SJCRH30 (cell line): Measurements from ENCODE around the gene EFNA4. TPM values are rescaled to one million over a fixed set of nuclear protein-coding genes. Genes with fewer than 3 reads are reported as not detected.
A peak's percentile ranks its signal among the peaks of the same experiment; 100 is the strongest.

ENCODE experiments used
- DNase-seq, 2 experiments: peaks; one replicate each; pipeline ENCODE4 v3.0.0-alpha.2; 2015 to 2020
- H3K27ac ChIP-seq: fragments of 250-450 bp; sonication (Bioruptor Pico); 2 replicates; pipeline ENCODE4 v1.5.1; 2020; ENCODE audit warnings: mild to moderate bottlenecking, moderate library complexity
- H3K27me3 ChIP-seq: fragments of 250-450 bp; sonication (Bioruptor Pico); 2 replicates; pipeline ENCODE4 v1.5.1; 2020; ENCODE audit warnings: mild to moderate bottlenecking, moderate library complexity
- H3K36me3 ChIP-seq: fragments of 250-450 bp; sonication (Bioruptor Pico); 2 replicates; pipeline ENCODE4 v1.5.1; 2020; ENCODE audit warnings: mild to moderate bottlenecking, moderate library complexity
- H3K4me1 ChIP-seq: fragments of 250-450 bp; sonication (Bioruptor Pico); 2 replicates; pipeline ENCODE4 v1.5.1; 2020; ENCODE audit warnings: mild to moderate bottlenecking, moderate library complexity
- H3K4me3 ChIP-seq: fragments of 250-450 bp; sonication (Bioruptor Pico); 2 replicates; pipeline ENCODE4 v1.5.1; 2020; ENCODE audit warnings: mild to moderate bottlenecking, moderate library complexity
- H3K9me3 ChIP-seq: fragments of 250-450 bp; sonication (Bioruptor Pico); replicated peaks from 2 replicates; pipeline ENCODE4 v1.5.1; 2020; ENCODE audit warnings: mild to moderate bottlenecking, moderate library complexity
- total RNA-seq: library from RNA; depleted of rRNA; stranded (reverse); fragments of >200 nt; shearing (Covaris generic); gene quantifications from 2 replicates; pipeline ENCODE4 v1.2.3, GENCODE V29; 2014; rRNA removed

EFNA4 gene, protein sequence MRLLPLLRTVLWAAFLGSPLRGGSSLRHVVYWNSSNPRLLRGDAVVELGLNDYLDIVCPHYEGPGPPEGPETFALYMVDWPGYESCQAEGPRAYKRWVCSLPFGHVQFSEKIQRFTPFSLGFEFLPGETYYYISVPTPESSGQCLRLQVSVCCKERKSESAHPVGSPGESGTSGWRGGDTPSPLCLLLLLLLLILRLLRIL
- total RNA-seq = 15.3 and 17.8 TPM in 2 replicates

DNA sequence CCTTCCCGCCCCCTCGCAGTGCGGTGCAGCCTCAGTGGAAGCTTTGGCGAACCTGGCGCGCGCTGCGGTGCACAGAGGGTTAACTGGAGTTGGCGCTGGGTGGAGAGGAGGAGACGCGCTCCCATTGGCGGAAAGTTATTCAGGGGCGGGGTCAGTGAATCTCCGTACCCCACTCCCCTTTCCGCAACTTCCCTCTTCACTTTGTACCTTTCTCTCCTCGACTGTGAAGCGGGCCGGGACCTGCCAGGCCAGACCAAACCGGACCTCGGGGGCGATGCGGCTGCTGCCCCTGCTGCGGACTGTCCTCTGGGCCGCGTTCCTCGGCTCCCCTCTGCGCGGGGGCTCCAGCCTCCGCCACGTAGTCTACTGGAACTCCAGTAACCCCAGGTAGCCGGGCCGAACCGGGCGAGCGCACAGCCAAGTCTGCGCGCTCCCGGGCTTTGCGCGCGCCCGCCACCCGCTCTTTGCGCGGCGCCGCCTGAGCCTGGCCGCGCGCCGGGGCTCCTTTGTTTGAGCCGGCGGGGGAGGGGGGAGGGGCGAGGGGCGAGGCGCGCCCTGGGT, at the start of gene EFNA4:
Gene EFNA4, plus strand, starts transcription at position 191 of the 561 bp plus-strand sequence. Its CDS starts 84 bp downstream, at position 275.
- DNase-seq = peak; percentile 84 to 92

DNA sequence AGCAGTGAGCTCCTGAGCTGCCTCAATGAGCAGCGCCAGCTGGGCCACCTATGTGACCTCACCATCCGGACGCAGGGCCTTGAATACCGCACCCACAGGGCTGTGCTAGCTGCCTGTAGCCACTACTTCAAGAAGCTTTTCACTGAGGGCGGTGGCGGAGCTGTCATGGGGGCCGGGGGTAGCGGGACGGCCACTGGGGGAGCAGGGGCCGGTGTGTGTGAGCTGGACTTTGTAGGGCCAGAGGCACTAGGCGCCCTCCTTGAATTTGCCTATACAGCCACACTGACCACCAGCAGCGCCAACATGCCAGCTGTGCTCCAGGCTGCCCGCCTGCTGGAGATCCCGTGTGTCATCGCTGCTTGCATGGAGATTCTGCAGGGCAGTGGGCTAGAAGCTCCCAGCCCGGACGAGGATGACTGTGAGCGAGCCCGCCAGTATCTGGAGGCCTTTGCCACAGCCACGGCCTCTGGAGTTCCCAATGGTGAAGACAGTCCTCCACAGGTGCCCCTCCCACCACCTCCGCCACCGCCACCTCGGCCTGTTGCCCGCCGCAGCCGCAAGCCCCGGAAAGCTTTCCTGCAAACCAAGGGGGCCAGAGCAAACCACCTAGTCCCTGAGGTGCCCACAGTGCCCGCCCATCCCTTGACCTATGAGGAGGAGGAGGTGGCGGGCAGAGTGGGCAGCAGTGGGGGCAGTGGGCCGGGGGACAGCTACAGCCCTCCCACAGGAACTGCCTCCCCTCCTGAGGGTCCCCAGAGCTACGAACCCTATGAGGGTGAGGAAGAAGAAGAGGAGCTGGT, 48.6 kb upstream of the EFNA4 start:
- Histone ChIP-seq H3K27ac (no peak overlapping the region), H3K4me3 (no peak overlapping the region), H3K27me3 (no peaks in the 10 kb centered on the region), H3K9me3 (no peaks in the 10 kb centered on the region), H3K36me3 (no peaks in the 10 kb centered on the region), H3K4me1 (peaks cover 6% of the 10 kb centered on the region)
- no peak for DNase-seq

More for the DNA sequence above, at the start of gene EFNA4:
- H3K36me3 ChIP-seq = no peaks in the 10 kb centered on the region; the same call in 1 of the 2 replicates
- peak within 1 kb of the TSS; percentile 87 for H3K4me3 ChIP-seq
- H3K27me3 ChIP-seq = no peaks in the 10 kb centered on the region
- peak within 1 kb of the TSS; percentile 51 for H3K27ac ChIP-seq
- H3K9me3 ChIP-seq = no peaks in the 10 kb centered on the region
- peaks cover 6% of the 10 kb centered on the region for H3K4me1 ChIP-seq

DNA sequence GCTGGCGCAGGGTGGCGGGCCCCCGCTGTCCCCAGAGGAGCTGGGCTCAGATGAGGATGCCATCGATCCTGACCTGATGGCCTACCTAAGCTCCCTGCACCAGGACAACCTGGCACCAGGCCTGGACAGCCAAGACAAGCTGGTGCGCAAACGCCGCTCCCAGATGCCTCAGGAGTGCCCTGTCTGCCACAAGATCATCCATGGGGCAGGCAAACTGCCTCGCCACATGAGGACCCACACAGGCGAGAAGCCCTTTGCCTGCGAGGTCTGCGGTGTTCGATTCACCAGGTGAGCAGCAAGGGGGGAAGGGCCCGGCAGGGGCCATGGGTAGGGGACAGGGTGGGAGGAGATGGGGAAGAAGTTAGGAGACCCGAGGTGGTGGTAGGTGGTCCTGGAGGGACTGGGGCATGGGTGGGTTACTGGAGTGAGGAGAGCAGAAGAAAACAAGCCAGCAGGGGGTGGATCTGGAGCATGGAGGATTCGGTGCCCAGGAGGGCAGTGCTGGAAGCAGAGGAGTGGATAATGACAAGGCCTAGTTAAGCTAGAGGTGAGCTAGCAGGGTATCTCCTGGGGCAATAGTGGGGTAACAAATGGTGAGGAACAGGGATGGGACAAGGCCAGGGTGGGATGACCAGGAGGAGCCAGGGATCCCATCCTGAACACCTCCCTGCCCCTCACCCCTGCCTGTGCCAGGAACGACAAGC, 47.9 kb upstream of the EFNA4 start:
- no peak overlapping the region for H3K27ac ChIP-seq
- no peak for DNase-seq

DNA sequence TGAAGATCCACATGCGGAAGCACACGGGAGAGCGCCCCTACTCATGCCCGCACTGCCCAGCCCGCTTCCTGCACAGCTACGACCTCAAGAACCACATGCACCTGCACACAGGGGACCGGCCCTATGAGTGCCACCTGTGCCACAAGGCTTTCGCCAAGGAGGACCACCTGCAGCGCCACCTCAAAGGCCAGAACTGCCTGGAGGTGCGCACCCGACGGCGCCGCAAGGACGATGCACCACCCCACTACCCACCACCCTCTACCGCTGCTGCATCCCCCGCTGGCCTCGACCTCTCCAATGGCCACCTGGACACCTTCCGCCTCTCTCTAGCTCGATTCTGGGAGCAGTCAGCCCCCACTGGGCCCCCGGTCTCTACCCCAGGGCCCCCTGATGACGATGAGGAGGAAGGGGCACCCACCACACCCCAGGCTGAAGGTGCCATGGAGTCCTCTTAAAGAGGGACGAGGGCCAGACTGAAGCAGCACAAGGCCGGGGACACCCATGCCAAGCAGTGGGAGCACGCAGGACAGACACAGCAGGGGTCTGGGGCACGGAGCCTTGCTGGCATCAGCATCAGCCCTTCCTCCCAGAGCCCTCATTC, 47.2 kb upstream of the EFNA4 start:
- Histone ChIP-seq H3K27ac (peak overlapping the region; percentile 68; the same call in 1 of the 2 replicates), H3K4me1 (peaks cover 6% of the 10 kb centered on the region), H3K27me3 (no peaks in the 10 kb centered on the region), H3K36me3 (no peaks in the 10 kb centered on the region), H3K9me3 (no peaks in the 10 kb centered on the region), H3K4me3 (no peak overlapping the region)
- DNase-seq = no peak

More for the DNA sequence above, 47.9 kb upstream of the EFNA4 start:
- H3K4me3 ChIP-seq = no peak overlapping the region
- H3K4me1 ChIP-seq = peaks cover 6% of the 10 kb centered on the region
- H3K9me3 ChIP-seq = no peaks in the 10 kb centered on the region
- no peaks in the 10 kb centered on the region for H3K27me3 ChIP-seq
- H3K36me3 ChIP-seq = no peaks in the 10 kb centered on the region

DNA sequence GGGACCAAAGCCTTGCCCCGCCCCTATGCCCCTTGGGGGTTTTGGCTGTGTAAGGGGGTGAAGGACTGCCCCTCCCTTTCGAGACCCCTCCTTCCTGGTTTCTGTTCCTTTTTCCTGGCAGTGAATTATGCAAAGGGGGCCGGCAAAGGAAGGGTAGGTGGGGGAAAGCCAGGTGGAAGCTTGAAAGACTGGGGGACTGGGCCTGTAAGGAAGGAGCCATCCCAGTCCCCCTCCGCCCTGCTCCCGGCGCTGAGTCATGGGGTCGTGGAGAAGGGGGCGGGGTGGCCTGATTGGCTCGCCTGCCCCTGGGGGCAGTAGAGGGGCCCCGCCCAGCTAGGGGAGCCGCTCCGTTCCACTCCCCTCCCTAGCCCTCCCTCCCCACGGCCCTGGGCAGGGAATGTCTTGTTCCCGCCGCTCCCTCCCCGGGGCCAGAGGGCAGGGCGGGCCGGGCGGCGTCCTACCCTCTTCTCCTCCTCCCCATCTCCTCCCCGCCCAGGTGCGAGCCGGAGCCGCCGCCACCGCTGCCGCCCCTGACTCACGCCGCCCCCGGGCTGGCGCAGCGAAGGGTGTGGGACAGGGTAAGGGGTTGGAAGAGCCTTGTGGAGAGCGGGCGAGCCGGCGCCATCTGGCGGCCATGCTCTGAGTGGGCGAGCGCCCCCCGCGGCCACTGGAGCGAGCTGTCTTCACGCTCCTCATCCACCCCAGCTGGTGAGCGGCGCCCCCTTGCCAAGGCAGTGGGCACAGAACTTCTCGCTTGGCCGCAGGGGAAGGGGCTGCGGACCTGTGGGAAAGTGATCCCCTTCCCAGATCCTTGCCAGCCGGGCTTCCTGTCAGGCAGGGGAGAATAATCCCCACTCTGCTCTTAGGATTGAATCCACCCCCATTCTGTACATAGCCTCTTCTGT, 46.2 kb upstream of the EFNA4 start:
- Histone ChIP-seq H3K27me3 (no peaks in the 10 kb centered on the region), H3K4me3 (peak overlapping the region; percentile 59), H3K9me3 (no peaks in the 10 kb centered on the region), H3K36me3 (no peaks in the 10 kb centered on the region), H3K27ac (peak overlapping the region; percentile 68), H3K4me1 (peaks cover 6% of the 10 kb centered on the region)
- DNase-seq = peak; percentile 93 to 94

DNA sequence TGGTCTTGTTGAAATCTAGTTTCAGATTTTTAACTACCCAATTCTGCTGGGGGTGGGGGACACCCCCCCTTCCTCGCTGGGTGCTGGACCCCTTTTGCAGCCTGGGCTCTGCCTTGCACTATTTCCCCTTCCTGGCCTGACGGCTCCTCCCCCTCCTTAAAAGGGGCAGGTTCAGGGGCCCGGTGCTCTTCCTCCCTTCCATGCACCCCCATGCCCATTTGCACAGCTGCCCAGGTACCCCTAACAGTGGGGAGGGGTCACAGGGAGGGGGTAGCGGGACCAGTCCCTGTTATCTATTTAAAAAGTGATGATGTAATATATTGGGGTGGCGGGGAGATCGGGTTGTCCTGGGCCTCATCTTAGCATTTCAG, 45.6 kb upstream of the EFNA4 start:
- H3K27me3 ChIP-seq = no peaks in the 10 kb centered on the region
- peak overlapping the region; percentile 59 for H3K4me3 ChIP-seq
- DNase-seq = no peak
- H3K4me1 ChIP-seq = peaks cover 6% of the 10 kb centered on the region
- no peaks in the 10 kb centered on the region for H3K9me3 ChIP-seq
- no peak overlapping the region for H3K27ac ChIP-seq
- H3K36me3 ChIP-seq = no peaks in the 10 kb centered on the region

DNA sequence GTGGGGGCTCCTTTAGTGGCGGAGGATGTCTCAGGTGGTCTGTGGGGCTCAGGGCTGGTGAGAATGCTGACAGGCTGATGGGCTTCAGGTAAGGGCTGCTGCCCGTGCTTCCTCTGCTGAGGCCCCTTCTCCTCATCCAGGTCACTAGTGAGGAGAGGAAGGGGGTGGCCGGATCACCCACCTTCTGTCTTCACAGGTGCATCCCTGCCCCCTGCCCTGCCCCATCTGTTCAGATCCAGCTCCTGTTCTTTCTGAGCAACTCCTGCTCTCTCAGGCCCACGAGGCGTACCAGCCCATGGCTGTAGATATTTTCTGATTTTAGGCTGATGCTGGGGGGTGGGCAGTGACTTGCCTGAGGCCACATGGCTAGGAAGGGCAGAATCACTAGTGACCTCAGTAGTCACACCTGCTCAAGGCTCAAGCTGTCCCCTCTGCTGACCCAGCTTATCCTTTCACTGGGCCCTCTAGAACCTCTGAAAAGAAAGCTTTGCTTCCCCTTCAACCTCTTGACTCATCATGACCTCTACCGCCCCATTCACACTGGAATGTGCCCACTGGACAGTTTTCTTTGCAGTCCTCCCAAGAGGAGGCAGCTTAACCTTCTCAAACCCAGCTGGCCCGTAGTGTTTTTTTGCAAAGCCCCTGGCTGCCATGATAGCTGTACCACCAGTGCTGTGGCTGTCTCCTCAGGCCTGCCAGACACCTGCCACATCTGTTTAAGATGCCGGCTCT, 44.8 kb upstream of the EFNA4 start:
- no peak overlapping the region for H3K4me3 ChIP-seq
- H3K4me1 ChIP-seq = peaks cover 6% of the 10 kb centered on the region
- H3K27ac ChIP-seq = no peak overlapping the region
- no peaks in the 10 kb centered on the region for H3K36me3 ChIP-seq
- DNase-seq = no peak
- no peaks in the 10 kb centered on the region for H3K27me3 ChIP-seq
- no peaks in the 10 kb centered on the region for H3K9me3 ChIP-seq

DNA sequence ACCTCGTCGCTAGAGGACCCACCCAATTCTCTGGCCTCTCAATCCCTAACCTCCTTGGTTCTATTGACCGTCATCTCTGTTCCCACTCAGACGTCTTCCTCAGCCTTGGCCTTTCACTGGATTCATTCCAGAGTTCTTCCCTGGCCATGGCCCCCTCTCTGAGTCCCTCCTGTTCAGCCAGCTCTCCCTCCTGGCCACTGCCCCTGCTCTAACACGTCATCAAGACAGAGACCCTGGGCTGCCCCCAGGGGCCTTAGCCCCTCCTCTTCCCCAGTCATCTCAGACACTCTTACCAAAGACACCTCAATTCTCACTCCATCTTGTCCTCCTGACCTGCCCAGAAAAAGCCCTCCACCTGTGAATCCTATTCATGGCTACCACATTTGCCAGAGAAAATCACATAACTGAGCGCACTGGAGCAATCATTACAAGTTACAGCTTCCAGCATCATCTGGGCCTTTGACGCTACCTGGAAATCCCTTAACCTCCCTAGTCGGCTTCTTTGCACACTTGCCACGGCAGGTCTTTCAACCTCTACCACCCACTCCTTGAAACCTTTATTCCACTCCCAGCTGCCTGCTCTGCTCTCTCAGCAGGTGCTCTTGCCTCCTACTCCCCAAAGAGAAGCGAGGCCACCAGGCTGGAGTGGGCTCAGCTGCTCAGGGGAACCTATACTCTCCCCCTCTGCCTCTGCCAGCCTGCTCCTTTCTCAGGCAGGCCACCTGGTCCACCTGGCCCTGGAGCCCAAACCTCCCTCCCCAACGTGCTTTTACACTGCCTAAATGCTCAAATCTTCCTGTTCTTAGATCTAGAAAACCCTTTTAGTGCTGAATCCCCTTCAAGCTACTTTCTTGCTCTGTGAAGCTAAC, 43.9 kb upstream of the EFNA4 start:
- Histone ChIP-seq H3K36me3 (no peaks in the 10 kb centered on the region), H3K27me3 (no peaks in the 10 kb centered on the region), H3K27ac (no peak overlapping the region), H3K4me1 (peaks cover 6% of the 10 kb centered on the region), H3K4me3 (no peak overlapping the region), H3K9me3 (no peaks in the 10 kb centered on the region)
- DNase-seq = no peak

DNA sequence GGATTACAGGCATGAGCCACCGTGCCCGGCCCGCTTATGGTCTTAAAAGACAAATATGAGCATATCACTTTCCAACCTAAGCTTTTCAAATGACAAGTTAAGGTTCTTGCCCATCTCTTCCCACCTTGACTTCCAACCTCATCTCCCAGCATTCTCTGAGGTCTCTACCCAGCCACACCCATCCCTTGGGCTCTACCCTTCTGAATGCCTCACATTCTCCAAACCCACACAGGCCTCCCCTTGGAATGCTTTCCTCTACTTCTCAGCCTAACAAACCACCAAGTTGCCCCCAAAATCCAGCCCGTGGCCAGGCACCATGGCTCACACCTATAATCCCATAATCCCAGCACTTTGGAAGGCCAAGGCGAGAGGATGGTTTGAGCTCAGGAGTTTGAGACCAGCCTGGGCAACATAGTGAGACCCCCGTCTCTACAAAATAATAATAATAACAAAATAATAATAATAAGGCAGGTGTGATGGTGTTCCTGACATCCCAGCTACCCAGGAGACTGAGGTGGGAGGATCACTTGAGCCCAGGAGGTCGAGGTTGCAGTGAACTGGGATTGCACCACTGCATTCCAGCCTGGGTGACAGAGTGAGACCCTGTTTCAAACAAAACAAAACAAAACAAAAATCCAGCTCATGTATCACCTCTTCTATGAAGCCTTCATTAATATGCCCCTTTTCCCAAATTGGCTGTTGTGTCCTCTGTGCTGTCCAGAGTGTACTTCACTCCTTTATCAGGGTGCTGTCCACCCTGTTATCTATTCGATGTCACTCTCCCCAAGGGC, 41.2 kb upstream of the EFNA4 start:
- no peaks in the 10 kb centered on the region for H3K9me3 ChIP-seq
- H3K4me3 ChIP-seq = no peak overlapping the region
- no peak for DNase-seq
- no peak overlapping the region for H3K27ac ChIP-seq
- no peaks in the 10 kb centered on the region for H3K27me3 ChIP-seq
- no peaks in the 10 kb centered on the region; the same call in 1 of the 2 replicates for H3K4me1 ChIP-seq
- H3K36me3 ChIP-seq = no peaks in the 10 kb centered on the region

DNA sequence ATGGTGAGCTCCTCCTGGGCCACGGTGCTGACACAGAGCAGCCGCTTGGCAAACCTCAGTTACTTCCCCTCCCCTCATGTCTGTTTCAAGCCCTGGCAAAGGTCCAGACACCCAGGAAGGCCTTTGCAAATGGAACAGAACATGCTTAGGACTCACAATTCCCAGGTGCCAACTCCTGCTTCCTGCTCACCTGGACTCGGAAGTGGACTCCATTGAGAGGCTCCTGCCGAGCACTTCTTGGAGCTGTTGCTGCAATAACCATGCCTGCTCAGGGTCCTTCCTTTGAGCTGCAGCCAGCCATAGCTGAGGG, 40.7 kb upstream of the EFNA4 start:
- no peak overlapping the region for H3K27ac ChIP-seq
- no peak for DNase-seq
- H3K4me3 ChIP-seq = no peak overlapping the region
- H3K4me1 ChIP-seq = no peaks in the 10 kb centered on the region; the same call in 1 of the 2 replicates
- no peaks in the 10 kb centered on the region for H3K36me3 ChIP-seq
- H3K9me3 ChIP-seq = no peaks in the 10 kb centered on the region
- H3K27me3 ChIP-seq = no peaks in the 10 kb centered on the region

DNA sequence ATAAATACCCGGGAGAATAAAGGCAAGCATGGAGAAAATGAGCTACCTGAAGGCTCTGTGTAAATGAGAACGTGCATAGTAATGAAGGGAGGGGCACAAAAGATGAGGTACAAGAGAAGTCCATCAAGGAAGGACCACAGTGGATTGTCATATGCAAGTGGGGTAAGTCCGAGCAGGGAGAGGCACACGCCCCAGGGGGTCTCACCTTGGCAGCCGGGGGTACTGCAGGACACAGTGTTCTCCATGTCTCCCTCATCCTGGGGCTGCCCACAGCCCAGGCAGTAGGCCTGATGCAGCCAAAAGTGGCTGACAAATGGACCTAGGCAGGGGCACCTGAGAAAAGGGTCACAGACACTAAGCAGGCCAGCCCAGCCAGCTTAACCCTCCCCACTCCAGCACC, 39.9 kb upstream of the EFNA4 start:
- Histone ChIP-seq H3K36me3 (no peaks in the 10 kb centered on the region), H3K27me3 (no peaks in the 10 kb centered on the region), H3K4me1 (no peaks in the 10 kb centered on the region; the same call in 1 of the 2 replicates), H3K9me3 (no peaks in the 10 kb centered on the region), H3K4me3 (no peak overlapping the region), H3K27ac (no peak overlapping the region)
- no peak for DNase-seq

DNA sequence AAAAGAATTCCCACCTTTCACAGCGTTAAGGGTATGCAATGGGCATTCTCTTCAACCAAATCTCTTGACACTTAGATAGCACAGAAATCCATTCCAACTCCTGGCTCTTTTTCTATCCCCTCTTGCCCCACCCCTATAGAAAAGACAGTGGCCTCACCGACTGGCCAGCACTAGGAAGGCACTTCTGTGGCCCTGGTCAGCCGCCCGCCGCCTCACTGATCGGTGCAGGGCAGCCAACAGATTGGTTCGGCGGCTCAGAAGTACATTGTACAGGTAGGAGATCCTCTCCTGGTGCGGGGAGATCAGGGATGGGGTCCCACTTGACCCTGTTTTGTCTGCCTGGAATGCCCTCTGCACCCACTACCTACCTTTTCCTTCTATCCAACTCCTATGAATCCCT, 39.2 kb upstream of the EFNA4 start:
- no peaks in the 10 kb centered on the region for H3K9me3 ChIP-seq
- no peak overlapping the region for H3K4me3 ChIP-seq
- no peak for DNase-seq
- no peak overlapping the region for H3K27ac ChIP-seq
- 0 out of 2 replicates have a peak, but pooled peaks cover 5% of the 10 kb centered on the region for H3K27me3 ChIP-seq
- no peaks in the 10 kb centered on the region for H3K36me3 ChIP-seq
- H3K4me1 ChIP-seq = no peaks in the 10 kb centered on the region
